HepG2 (cell line): ENCODE results near the gene CCDC102B. TPM values are rescaled to one million over a fixed set of nuclear protein-coding genes. Genes with fewer than 3 reads are reported as not detected.

Experiments
- ATAC-seq: fragments of 200-7000 bp; cut with Tn5 transposase; 3 replicates; pipeline ENCODE4 v1.9.1; 2020; ENCODE audit warnings: mild to moderate bottlenecking, moderate library complexity
- BruUV-seq: library from RNA; stranded (reverse); fragments of 400-500 nt; replicated peaks from 2 replicates; lab custom pipeline; 2021; lab: Mats Ljungman, UMichigan
- CTCF ChIA-PET: fragments of 300-600 bp; formaldehyde crosslinking; extraction: SDS; loops from one replicate; lab custom pipeline; 2021; ENCODE audit warnings: low total read pairs, inconsistent platforms, low intra/inter-chr PET ratio; lab: Yijun Ruan, JAX
- POLR2A ChIA-PET: fragments of 350-600 bp; sonication (Branson Sonifier 250); formaldehyde crosslinking; loops from one replicate; lab custom pipeline; 2020; ENCODE audit warnings: antibody characterized with exemption, inconsistent platforms; lab: Yijun Ruan, JAX
- DNase-seq: peaks from one replicate; pipeline ENCODE4 v3.0.0-alpha.2; 2015; ENCODE audit warnings: low spot score
- FAIRE-seq: peaks from 3 replicates; lab custom pipeline; 2011; peaks lifted over from hg19 to GRCh38; lab: Jason Lieb, UNC
- H2AFZ ChIP-seq: one replicate; pipeline ENCODE4 v1.6.1; 2011; ENCODE audit warnings: low read length, inconsistent platforms
- H3K27ac ChIP-seq: fragments of 300-600 bp; 3 replicates; pipeline ENCODE4 v1.8.0; 2011; ENCODE audit warnings: mixed run types, mild to moderate bottlenecking, mixed read lengths, low read length, inconsistent platforms; ENCODE audit not compliant: insufficient read depth; ENCODE audit errors: extremely low read length
- H3K27me3 ChIP-seq, 2 experiments: fragments of 200-600 bp in 1 of 2; 2 replicates in 1 of 2; 3 replicates in 1 of 2; pipeline versions ENCODE4 v1.6.0 to v1.8.0; 2011; ENCODE audit warnings: low read length in 2 of 2, mild to moderate bottlenecking in 2 of 2, moderate library complexity in 2 of 2, inconsistent platforms in 1 of 2; ENCODE audit not compliant: insufficient read depth in 2 of 2, control insufficient read depth in 1 of 2
- H3K36me3 ChIP-seq, 2 experiments: fragments of 200-600 bp in 1 of 2; replicated peaks in 1 of 2; 2 replicates in 1 of 2; 3 replicates in 1 of 2; pipeline versions ENCODE4 v1.5.1 to v1.8.0; 2011; ENCODE audit warnings: low read length in 2 of 2, inconsistent platforms in 1 of 2; ENCODE audit not compliant: insufficient read depth in 2 of 2, control insufficient read depth in 1 of 2
- H3K4me1 ChIP-seq: 2 replicates; pipeline ENCODE4 v1.5.1; 2012; ENCODE audit warnings: low read length, inconsistent platforms; ENCODE audit not compliant: insufficient read depth
- H3K4me2 ChIP-seq: 2 replicates; pipeline ENCODE4 v1.6.0; 2011; ENCODE audit warnings: low read depth, low read length, inconsistent platforms
- H3K4me3 ChIP-seq, 3 experiments: fragments of 200-600 bp in 1 of 3; sonication (generic), shearing (Covaris generic) in 1 of 3; replicated peaks in 1 of 3; 2 replicates each; pipeline ENCODE4 v1.5.1; 2011 to 2016; ENCODE audit warnings: low read length in 3 of 3, inconsistent platforms in 2 of 3, low read depth in 2 of 3, mild to moderate bottlenecking in 2 of 3, control low read depth in 1 of 3, mixed read lengths in 1 of 3; ENCODE audit not compliant: insufficient read depth in 1 of 3
- H3K79me2 ChIP-seq: one replicate; pipeline ENCODE4 v1.6.1; 2011; ENCODE audit warnings: low read length, inconsistent platforms; ENCODE audit not compliant: insufficient read depth
- H3K9ac ChIP-seq: 2 replicates; pipeline ENCODE4 v1.6.0; 2011; ENCODE audit warnings: mild to moderate bottlenecking, low read depth, low read length, inconsistent platforms; ENCODE audit not compliant: insufficient read depth
- H3K9me3 ChIP-seq: 2 replicates; pipeline ENCODE4 v1.5.1; 2012; ENCODE audit warnings: mild to moderate bottlenecking, low read length
- H4K20me1 ChIP-seq: 2 replicates; pipeline ENCODE4 v1.6.0; 2011; ENCODE audit warnings: inconsistent platforms, mild to moderate bottlenecking, low read length, moderate library complexity; ENCODE audit not compliant: insufficient read depth
- CTCF ChIP-seq: sonication (generic); formaldehyde crosslinking; IDR thresholded peaks from 2 replicates; pipeline ENCODE4 v1.5.0; 2020; ENCODE audit warnings: mild to moderate bottlenecking, missing genetic modification reagents, moderate library complexity
- GABPB1 ChIP-seq: IDR thresholded peaks from 2 replicates; pipeline ENCODE4 v1.6.1; 2016; ENCODE audit warnings: mild to moderate bottlenecking, missing genetic modification reagents, moderate library complexity, missing compliant biosample characterization
- MAFF ChIP-seq: IDR thresholded peaks from 2 replicates; pipeline ENCODE4 v1.6.1; 2011; ENCODE audit warnings: low read depth, low read length, improper control_type of control experiment
- MAFK ChIP-seq, 2 experiments: IDR thresholded peaks in 1 of 2; conservative IDR thresholded peaks in 1 of 2; 2 replicates each; pipeline ENCODE4 v1.6.1; 2011; ENCODE audit warnings: improper control_type of control experiment in 2 of 2, low read length in 2 of 2
- NFE2L2 ChIP-seq: fragments of 150-350 bp; IDR thresholded peaks from 2 replicates; pipeline ENCODE4 v1.6.1; 2014; ENCODE audit warnings: low read length
- RAD21 ChIP-seq: fragments of 450-650 bp; formaldehyde crosslinking; IDR thresholded peaks from 2 replicates; pipeline ENCODE4 v1.5.0; 2020; ENCODE audit warnings: mild to moderate bottlenecking
- SMC3 ChIP-seq: IDR thresholded peaks from 2 replicates; pipeline ENCODE4 v1.6.1; 2011; ENCODE audit warnings: low read length, improper control_type of control experiment
- STAG1 ChIP-seq: sonication (generic); formaldehyde crosslinking; IDR thresholded peaks from 2 replicates; pipeline ENCODE4 v1.4.0; 2020; ENCODE audit warnings: missing genetic modification reagents
- ZNF616 ChIP-seq: sonication (generic); formaldehyde crosslinking; IDR thresholded peaks from 2 replicates; pipeline ENCODE4 v1.5.0; 2020; ENCODE audit warnings: low read depth, mild to moderate bottlenecking, missing genetic modification reagents
- WGBS: methylation state at CpG from one replicate; pipeline ENCODE4 v1.1.6; 2017; ENCODE audit warnings: low lambda C conversion rate; 5-methylcytosine and 5-hydroxymethylcytosine counted together
- in situ Hi-C: cut with HindIII; loops from 2 replicates; pipeline ENCODE4 v1.10.0; 2017; ENCODE audit warnings: low pct_unique_long_range_greater_than_20kb; ENCODE audit not compliant: extremely low pct_ligation_motif_present
- intact Hi-C: fragments of 100-400 bp; cut with micrococcal nuclease; formaldehyde crosslinking; loops from one replicate; pipeline ENCODE4 v1.10.0; 2022; ENCODE audit not compliant: unreplicated experiment
- polyA plus RNA-seq, 8 experiments: library from polyadenylated mRNA; depleted of rRNA in 3 of 8; stranded (reverse) in 7 of 8; unstranded in 1 of 8; fragments of >200 nt; fragmentation: Illumina TruSeq in 4 of 8; extraction: Trizol in 4 of 8; gene quantifications; 2 replicates each; pipeline versions ENCODE4 v1.2.1 to v1.2.3, GENCODE V29; 2011 to 2016; ENCODE audit warnings: low read depth in 4 of 8, missing spikeins in 1 of 8, mixed read lengths in 1 of 8; ENCODE audit not compliant: insufficient read depth in 1 of 8
- total RNA-seq, 5 experiments: library from RNA; depleted of rRNA; stranded (reverse); fragments of >200 nt; fragmentation: Illumina TruSeq; extraction: Trizol; gene quantifications; 2 replicates each; pipeline ENCODE4 v1.2.3, GENCODE V29; 2016; ENCODE audit warnings: low read depth in 1 of 5
- TF ChIP-seq, protein P1 (sequence below): sonication (generic); formaldehyde crosslinking; conservative IDR thresholded peaks from 2 replicates; pipeline ENCODE4 v1.8.1; 2023; ENCODE audit warnings: missing genetic modification reagents
- TF ChIP-seq, protein P2 (sequence below): sonication (generic); formaldehyde crosslinking; IDR thresholded peaks from 2 replicates; pipeline ENCODE4 v1.4.0; 2020; ENCODE audit warnings: low read depth, mild to moderate bottlenecking, missing genetic modification reagents

CCDC102B gene
- total and polyA plus RNA-seq, 2 of the 13 experiments (the other 11 are each of a cell fraction or from before 2014, with no cell fraction given) = 2.3 to 3.7 TPM

DNA sequence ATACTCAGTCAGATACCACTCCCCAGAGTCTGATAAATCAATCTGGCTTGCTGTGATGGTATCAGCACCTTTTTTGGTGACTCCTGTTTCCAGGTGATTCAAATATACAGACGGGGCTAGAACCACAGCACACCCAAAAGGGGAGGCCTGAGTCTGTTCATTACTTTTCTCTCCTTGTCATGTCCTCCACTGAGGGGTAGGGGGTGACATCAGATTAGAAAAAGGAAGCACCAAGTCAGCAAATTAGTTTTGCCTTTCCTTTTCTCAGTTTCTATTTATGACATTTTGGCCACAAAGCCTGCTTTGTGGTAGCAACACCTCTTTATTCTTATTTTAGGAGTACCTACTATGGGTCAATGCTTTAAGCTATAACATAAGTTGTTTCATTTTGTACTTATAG lies 127.4 kb downstream of the CCDC102B start:
- H3K4me1 ChIP-seq = peaks cover 2% of the 10 kb centered on the region; the same call in 1 of the 2 replicates
- WGBS = 0% methylated on average over 1 of the region's 1 CpG
- TF ChIP-seq, protein P1, sequence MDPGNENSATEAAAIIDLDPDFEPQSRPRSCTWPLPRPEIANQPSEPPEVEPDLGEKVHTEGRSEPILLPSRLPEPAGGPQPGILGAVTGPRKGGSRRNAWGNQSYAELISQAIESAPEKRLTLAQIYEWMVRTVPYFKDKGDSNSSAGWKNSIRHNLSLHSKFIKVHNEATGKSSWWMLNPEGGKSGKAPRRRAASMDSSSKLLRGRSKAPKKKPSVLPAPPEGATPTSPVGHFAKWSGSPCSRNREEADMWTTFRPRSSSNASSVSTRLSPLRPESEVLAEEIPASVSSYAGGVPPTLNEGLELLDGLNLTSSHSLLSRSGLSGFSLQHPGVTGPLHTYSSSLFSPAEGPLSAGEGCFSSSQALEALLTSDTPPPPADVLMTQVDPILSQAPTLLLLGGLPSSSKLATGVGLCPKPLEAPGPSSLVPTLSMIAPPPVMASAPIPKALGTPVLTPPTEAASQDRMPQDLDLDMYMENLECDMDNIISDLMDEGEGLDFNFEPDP (CRISPR knock-in tag) = no peak
- TF ChIP-seq STAG1 (CRISPR knock-in tag) (peak; percentile 74), GABPB1 (CRISPR knock-in tag) (no peak), SMC3 (peak; percentile 5; the same call in 1 of the 2 replicates), NFE2L2 (no peak), CTCF (peak; percentile 49), MAFK (conservative IDR thresholded peaks at IDR 0.05 in 1 of 2, IDR thresholded peaks at IDR 0.05 in 1 of 2; ENCODE audit: low read length in 2 of 2) (peak; percentile 70 to 75; a peak in 3 of 4 replicates), ZNF616 (no peak), RAD21 (CRISPR knock-in tag) (0 out of 2 replicates have a peak, but pooled peaks have one; percentile 25), MAFF (peak; percentile 80)
- TF ChIP-seq, protein P2, sequence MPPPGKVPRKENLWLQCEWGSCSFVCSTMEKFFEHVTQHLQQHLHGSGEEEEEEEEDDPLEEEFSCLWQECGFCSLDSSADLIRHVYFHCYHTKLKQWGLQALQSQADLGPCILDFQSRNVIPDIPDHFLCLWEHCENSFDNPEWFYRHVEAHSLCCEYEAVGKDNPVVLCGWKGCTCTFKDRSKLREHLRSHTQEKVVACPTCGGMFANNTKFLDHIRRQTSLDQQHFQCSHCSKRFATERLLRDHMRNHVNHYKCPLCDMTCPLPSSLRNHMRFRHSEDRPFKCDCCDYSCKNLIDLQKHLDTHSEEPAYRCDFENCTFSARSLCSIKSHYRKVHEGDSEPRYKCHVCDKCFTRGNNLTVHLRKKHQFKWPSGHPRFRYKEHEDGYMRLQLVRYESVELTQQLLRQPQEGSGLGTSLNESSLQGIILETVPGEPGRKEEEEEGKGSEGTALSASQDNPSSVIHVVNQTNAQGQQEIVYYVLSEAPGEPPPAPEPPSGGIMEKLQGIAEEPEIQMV (CRISPR knock-in tag) = no peak
- H3K9me3 ChIP-seq = no peaks in the 10 kb centered on the region
- BruUV-seq = no TSS peak
- intact Hi-C loops (loop anchor here (5.0 kb wide), 2 partner anchors 1147 to 1162 kb away; no protein-coding TSS in a partner anchor), in situ Hi-C loops (no loop called here)
- ATAC-seq = peak; percentile 75
- no peaks in the 10 kb centered on the region for H3K79me2 ChIP-seq
- H3K36me3 ChIP-seq = no peaks in the 10 kb centered on the region
- H3K4me2 ChIP-seq = no peak overlapping the region
- ChIA-PET POLR2A (no interaction called here), CTCF (no interaction called here)
- DNase-seq = peak; percentile 13
- no peaks in the 10 kb centered on the region for H3K27me3 ChIP-seq
- no peak overlapping the region for H3K27ac ChIP-seq
- H4K20me1 ChIP-seq = no peaks in the 10 kb centered on the region
- FAIRE-seq = no peak
- H3K4me3 ChIP-seq = no peak overlapping the region
- H2AFZ ChIP-seq = no peak overlapping the region
- H3K9ac ChIP-seq = no peak overlapping the region
